Measurements from ENCODE around the gene PSKH1. TPM values are rescaled to one million over a fixed set of nuclear protein-coding genes. Genes with fewer than 3 reads are reported as not detected.
A peak's percentile ranks its signal among the peaks of the same experiment; 100 is the strongest.

PSKH1 gene
- total and polyA plus RNA-seq, 9 of the 15 experiments (the other 6 are each of a cell fraction or from before 2014, with no cell fraction given), result 0.96 to 20.9 (median 9.4) TPM

DNA sequence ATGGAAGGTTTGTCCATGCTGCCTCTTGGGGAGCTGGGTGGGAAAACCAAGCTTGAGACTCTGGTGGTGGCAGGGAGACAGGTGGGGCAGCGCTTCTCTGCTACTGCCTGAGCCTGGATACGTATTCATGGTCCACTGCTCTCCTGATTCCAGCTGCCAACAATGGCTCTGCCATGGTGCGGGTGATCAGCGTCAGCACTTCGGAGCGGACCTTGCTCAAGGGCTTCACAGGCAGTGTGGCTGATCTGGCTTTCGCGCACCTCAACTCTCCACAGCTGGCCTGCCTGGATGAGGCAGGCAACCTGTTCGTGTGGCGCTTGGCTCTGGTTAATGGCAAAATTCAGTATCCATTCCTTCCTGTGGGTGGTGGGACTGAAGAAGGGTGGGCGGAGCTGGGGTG is 16.0 kb upstream of the PSKH1 start:
- ATAC-seq (no peak), DNase-seq (ENCODE audit: extremely low read depth in 1 of 4, low spot score in 3 of 4) (no peak), FAIRE-seq (no peak)
- WGBS (ENCODE audit: insufficient coverage, low coverage, missing lambda C conversion rate), result 98% methylated on average over 11 of the region's 11 CpGs
- H3K79me2 ChIP-seq (ENCODE audit: control insufficient read depth, insufficient read depth, low read length), result peaks cover 40% of the 10 kb centered on the region
- H3K9me1 ChIP-seq (ENCODE audit: control insufficient read depth, insufficient read depth, low read length), result no peaks in the 10 kb centered on the region
- peaks cover 19% of the 10 kb centered on the region for H4K20me1 ChIP-seq (replicated peaks; ENCODE audit: control insufficient read depth, insufficient read depth, low read length)
- H3K4me1 ChIP-seq (replicated peaks in 1 of 2; ENCODE audit: control insufficient read depth in 2 of 2, insufficient read depth in 2 of 2, low read length in 2 of 2), result peaks cover 20 to 28% of the 10 kb centered on the region in 2 experiments; a peak in 4 of 5 replicates
- H3K36me3 ChIP-seq (ENCODE audit: control insufficient read depth, insufficient read depth, low read length), result peaks cover 84% of the 10 kb centered on the region; the same call in 2 of the 3 replicates
- H3K27ac ChIP-seq (ENCODE audit: extremely low read depth, low read depth, low read length), result no peak overlapping the region
- POLR2A ChIA-PET, result interaction anchor here (1.0 to 2.3 kb wide), 3 partner anchors 11 to 33 kb away, joined by 3 to 11 read pairs (median 3); no protein-coding TSS in a partner anchor
- no peaks in the 10 kb centered on the region for H3K27me3 ChIP-seq (ENCODE audit: control insufficient read depth in 2 of 2, insufficient read depth in 2 of 2, low read length in 2 of 2)
- TF ChIP-seq ZNF384 (IDR thresholded peaks at IDR 0.05; ENCODE audit: low read depth, low read length), result no peak
- no peak for TF ChIP-seq RBM14 (IDR thresholded peaks at IDR 0.05; ENCODE audit: borderline replicate concordance, insufficient read depth, low read depth, low read length)
- no peak for TF ChIP-seq SLC30A9 (CRISPR knock-in tag; IDR thresholded peaks at IDR 0.05)
- TF ChIP-seq FOXA1 (IDR thresholded peaks at IDR 0.05; ENCODE audit: borderline replicate concordance), result no peak
- TF ChIP-seq ADNP (tag; IDR thresholded peaks at IDR 0.05), result no peak
- TF ChIP-seq, protein P1, sequence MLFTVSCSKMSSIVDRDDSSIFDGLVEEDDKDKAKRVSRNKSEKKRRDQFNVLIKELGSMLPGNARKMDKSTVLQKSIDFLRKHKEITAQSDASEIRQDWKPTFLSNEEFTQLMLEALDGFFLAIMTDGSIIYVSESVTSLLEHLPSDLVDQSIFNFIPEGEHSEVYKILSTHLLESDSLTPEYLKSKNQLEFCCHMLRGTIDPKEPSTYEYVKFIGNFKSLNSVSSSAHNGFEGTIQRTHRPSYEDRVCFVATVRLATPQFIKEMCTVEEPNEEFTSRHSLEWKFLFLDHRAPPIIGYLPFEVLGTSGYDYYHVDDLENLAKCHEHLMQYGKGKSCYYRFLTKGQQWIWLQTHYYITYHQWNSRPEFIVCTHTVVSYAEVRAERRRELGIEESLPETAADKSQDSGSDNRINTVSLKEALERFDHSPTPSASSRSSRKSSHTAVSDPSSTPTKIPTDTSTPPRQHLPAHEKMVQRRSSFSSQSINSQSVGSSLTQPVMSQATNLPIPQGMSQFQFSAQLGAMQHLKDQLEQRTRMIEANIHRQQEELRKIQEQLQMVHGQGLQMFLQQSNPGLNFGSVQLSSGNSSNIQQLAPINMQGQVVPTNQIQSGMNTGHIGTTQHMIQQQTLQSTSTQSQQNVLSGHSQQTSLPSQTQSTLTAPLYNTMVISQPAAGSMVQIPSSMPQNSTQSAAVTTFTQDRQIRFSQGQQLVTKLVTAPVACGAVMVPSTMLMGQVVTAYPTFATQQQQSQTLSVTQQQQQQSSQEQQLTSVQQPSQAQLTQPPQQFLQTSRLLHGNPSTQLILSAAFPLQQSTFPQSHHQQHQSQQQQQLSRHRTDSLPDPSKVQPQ (CRISPR knock-in tag; IDR thresholded peaks at IDR 0.05; ENCODE audit: borderline replicate concordance), result no peak
- no peak for TF ChIP-seq COPS2 (conservative IDR thresholded peaks at IDR 0.05)
- no peak for TF ChIP-seq ZFPM2 (CRISPR knock-in tag; IDR thresholded peaks at IDR 0.05)
- no peak for TF ChIP-seq MAFG (tag; conservative IDR thresholded peaks at IDR 0.05)
- no peak for TF ChIP-seq CREB1 (IDR thresholded peaks at IDR 0.05)
- TF ChIP-seq CREB1 (CRISPR knock-in tag; IDR thresholded peaks at IDR 0.05), result no peak
- TF ChIP-seq MXI1 (IDR thresholded peaks at IDR 0.05; ENCODE audit: low read depth, low read length), result no peak
- TF ChIP-seq, protein P2, sequence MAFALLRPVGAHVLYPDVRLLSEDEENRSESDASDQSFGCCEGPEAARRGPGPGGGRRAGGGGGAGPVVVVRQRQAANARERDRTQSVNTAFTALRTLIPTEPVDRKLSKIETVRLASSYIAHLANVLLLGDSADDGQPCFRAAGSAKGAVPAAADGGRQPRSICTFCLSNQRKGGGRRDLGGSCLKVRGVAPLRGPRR (CRISPR knock-in tag; IDR thresholded peaks at IDR 0.05), result no peak
- TF ChIP-seq ZNF584 (CRISPR knock-in tag; IDR thresholded peaks at IDR 0.05; ENCODE audit: low read depth), result no peak
- H3K9me3 ChIP-seq (replicated peaks; ENCODE audit: control insufficient read depth, insufficient read depth, low read depth, low read length), result no peaks in the 10 kb centered on the region
- intact Hi-C loops (cut with micrococcal nuclease) (no loop called here), in situ Hi-C loops (cut with MboI) (no loop called here)
- H3K4me3 ChIP-seq, result no peak overlapping the region
- CTCF ChIA-PET (ENCODE audit: low intra/inter-chr PET ratio), result no interaction called here
- no peak overlapping the region for H3K4me2 ChIP-seq (ENCODE audit: insufficient read depth, low read length)
- no peak overlapping the region for H2AFZ ChIP-seq (ENCODE audit: low read depth, low read length)
- H3K9ac ChIP-seq (ENCODE audit: insufficient read depth in 1 of 2, low read depth in 2 of 2, low read length in 2 of 2), result peak overlapping the region in 1 of 2 experiments; percentile 61; a peak in 1 of 4 replicates
- BruUV-seq (replicated peaks), result no TSS peak
